Stomach smooth muscle (tissue), 2 donors: Measurements from ENCODE around the gene ADAMTS13.

Source experiments
- H3K27ac ChIP-seq: one replicate; pipeline ENCODE4 v1.7.0; 2013; ENCODE audit warnings: mild to moderate bottlenecking, low read length, inconsistent platforms
- H3K27me3 ChIP-seq, 2 donors: one replicate each; pipeline ENCODE4 v1.7.0; 2013; ENCODE audit warnings: low read length in 2 of 2; ENCODE audit not compliant: insufficient read depth in 2 of 2, control insufficient read depth in 1 of 2
- H3K36me3 ChIP-seq, 2 donors: one replicate each; pipeline ENCODE4 v1.7.0; 2013; ENCODE audit warnings: low read length in 2 of 2; ENCODE audit not compliant: control insufficient read depth in 2 of 2, insufficient read depth in 2 of 2
- H3K4me1 ChIP-seq: one replicate; pipeline ENCODE4 v1.7.0; 2013; ENCODE audit warnings: low read length; ENCODE audit not compliant: control insufficient read depth, insufficient read depth
- H3K4me3 ChIP-seq, 2 donors: one replicate each; pipeline ENCODE4 v1.7.0; 2013; ENCODE audit warnings: low read length in 2 of 2
- H3K9ac ChIP-seq, 2 donors: one replicate each; pipeline ENCODE4 v1.7.0; 2013; ENCODE audit warnings: low read length in 2 of 2, mild to moderate bottlenecking in 1 of 2
- H3K9me3 ChIP-seq, 2 donors: one replicate each; pipeline ENCODE4 v1.7.0; 2013; ENCODE audit warnings: low read length in 2 of 2; ENCODE audit not compliant: control insufficient read depth in 2 of 2
- donor health status: healthy.
- donor health status: Pancreatic carcinoma.

The ADAMTS13 gene

GRCh38 chr9:133405508-133406438 lies 16.4 kb upstream of the ADAMTS13 start:
- Histone ChIP-seq H3K9ac (no peak overlapping the region), H3K4me1 (peaks cover 8% of the 10 kb centered on the region), H3K36me3 (peaks cover 24 to 35% of the 10 kb centered on the region in 2 donors), H3K4me3 (no peak overlapping the region), H3K27ac (no peak overlapping the region), H3K27me3 (no peaks in the 10 kb centered on the region), H3K9me3 (no peaks in the 10 kb centered on the region)

- H3K27ac ChIP-seq, result no peak overlapping the region
- peaks cover 8% of the 10 kb centered on the region for H3K4me1 ChIP-seq
- no peak overlapping the region for H3K4me3 ChIP-seq
- H3K27me3 ChIP-seq, result no peaks in the 10 kb centered on the region
- peaks cover 26 to 41% of the 10 kb centered on the region in 2 donors for H3K36me3 ChIP-seq
- no peak overlapping the region for H3K9ac ChIP-seq
- H3K9me3 ChIP-seq, result no peaks in the 10 kb centered on the region
These were observed 15.5 kb upstream of the ADAMTS13 start for GRCh38 chr9:133406480-133407307.

- H3K27ac ChIP-seq, result no peak overlapping the region
- H3K4me1 ChIP-seq, result peaks cover 8% of the 10 kb centered on the region
- H3K27me3 ChIP-seq, result no peaks in the 10 kb centered on the region
- H3K36me3 ChIP-seq, result peaks cover 36 to 51% of the 10 kb centered on the region in 2 donors
- no peaks in the 10 kb centered on the region for H3K9me3 ChIP-seq
- H3K4me3 ChIP-seq, result no peak overlapping the region
- no peak overlapping the region for H3K9ac ChIP-seq
These were observed 14.1 kb upstream of the ADAMTS13 start for GRCh38 chr9:133408042-133408441.

- H3K4me3 ChIP-seq, result no peak overlapping the region
- peaks cover 30 to 34% of the 10 kb centered on the region in 2 donors for H3K36me3 ChIP-seq
- H3K4me1 ChIP-seq, result peaks cover 25% of the 10 kb centered on the region
These were observed 7.0 kb upstream of the ADAMTS13 start for GRCh38 chr9:133415170-133415569.

GRCh38 chr9:133417541-133418461 lies 4.4 kb upstream of the ADAMTS13 start, which contains the start of gene REXO4:
REXO4 (minus strand) TSS chr9:133418010; CDS start chr9:133417844, 166 bp downstream.
- Histone ChIP-seq H3K27ac (peak within 1 kb of the TSS; percentile 81), H3K36me3 (peaks cover 13 to 17% of the 10 kb centered on the region in 2 donors), H3K4me1 (peaks cover 25% of the 10 kb centered on the region), H3K9ac (peak within 1 kb of the TSS; percentile 83 to 86), H3K9me3 (no peaks in the 10 kb centered on the region), H3K4me3 (peak within 1 kb of the TSS; percentile 88 to 89), H3K27me3 (no peaks in the 10 kb centered on the region)

More at GRCh38 chr9:133415170-133415569, 7.0 kb upstream of the ADAMTS13 start:
- H3K9ac ChIP-seq, result no peak overlapping the region
- H3K27me3 ChIP-seq, result no peaks in the 10 kb centered on the region
- H3K27ac ChIP-seq, result no peak overlapping the region
- no peaks in the 10 kb centered on the region for H3K9me3 ChIP-seq

GRCh38 chr9:133419005-133419404 lies 3.2 kb upstream of the ADAMTS13 start:
- peaks cover 6 to 13% of the 10 kb centered on the region in 2 donors for H3K36me3 ChIP-seq
- H3K27ac ChIP-seq, result no peak overlapping the region
- no peak overlapping the region for H3K9ac ChIP-seq
- H3K4me1 ChIP-seq, result peaks cover 24% of the 10 kb centered on the region
- no peak overlapping the region for H3K4me3 ChIP-seq
- H3K9me3 ChIP-seq, result no peaks in the 10 kb centered on the region
- peaks cover 0 to 4% of the 10 kb centered on the region in 2 donors for H3K27me3 ChIP-seq

GRCh38 chr9:133420392-133420827 lies 1.8 kb upstream of the ADAMTS13 start:
- Histone ChIP-seq H3K4me3 (no peak overlapping the region), H3K4me1 (peaks cover 23% of the 10 kb centered on the region), H3K27me3 (peaks cover 0 to 7% of the 10 kb centered on the region in 2 donors), H3K27ac (no peak overlapping the region), H3K36me3 (no peaks in the 10 kb centered on the region), H3K9me3 (no peaks in the 10 kb centered on the region), H3K9ac (no peak overlapping the region)

- Histone ChIP-seq H3K27me3 (peaks cover 14 to 25% of the 10 kb centered on the region in 2 donors), H3K4me1 (peaks cover 3% of the 10 kb centered on the region), H3K9me3 (no peaks in the 10 kb centered on the region), H3K4me3 (no peak overlapping the region), H3K36me3 (no peaks in the 10 kb centered on the region), H3K9ac (no peak overlapping the region), H3K27ac (no peak overlapping the region)
These were observed 1.0 kb downstream of the ADAMTS13 start for GRCh38 chr9:133423216-133423615.

- no peaks in the 10 kb centered on the region for H3K36me3 ChIP-seq
- no peak overlapping the region for H3K27ac ChIP-seq
- H3K4me1 ChIP-seq, result peaks cover 3% of the 10 kb centered on the region
- no peak overlapping the region for H3K9ac ChIP-seq
- H3K9me3 ChIP-seq, result no peaks in the 10 kb centered on the region
- peaks cover 15 to 25% of the 10 kb centered on the region in 2 donors for H3K27me3 ChIP-seq
- H3K4me3 ChIP-seq, result no peak overlapping the region
These were observed 2.0 kb downstream of the ADAMTS13 start for GRCh38 chr9:133424187-133424586.
